IPS-11a (cell line): ENCODE results near the gene GLIS1.

Experiments used
- H3K4me3 ChIP-seq: one replicate; pipeline ENCODE4 v1.5.1; 2013; ENCODE audit warnings: low read depth, low read length, control low read depth

Gene GLIS1

GRCh38 chr1:53541263-53541625 lies 197.7 kb downstream of the GLIS1 start:
- no peak overlapping the region for H3K4me3 ChIP-seq

- no peak overlapping the region for H3K4me3 ChIP-seq
Measured at GRCh38 chr1:53540604-53541262, 198.2 kb downstream of the GLIS1 start.

- H3K4me3 ChIP-seq, result no peak overlapping the region
Measured at GRCh38 chr1:53539711-53540603, 199.0 kb downstream of the GLIS1 start.

DNA sequence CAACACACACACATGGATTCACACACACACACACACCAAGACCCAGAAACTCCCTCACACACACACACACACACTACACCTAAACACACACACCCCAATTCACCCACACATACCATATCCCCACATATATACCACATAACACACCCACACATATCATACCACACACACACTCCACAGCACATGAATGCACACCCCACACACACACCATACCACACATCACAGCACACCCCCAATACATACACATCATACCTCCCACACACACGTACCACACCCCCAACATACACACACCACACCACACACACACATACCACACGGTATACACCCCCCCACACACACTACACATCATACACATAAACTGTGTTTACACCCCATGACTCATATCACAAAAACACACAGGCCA lies 199.7 kb downstream of the GLIS1 start:
- H3K4me3 ChIP-seq, result no peak overlapping the region

- H3K4me3 ChIP-seq, result no peak overlapping the region
Measured at GRCh38 chr1:53536606-53537005, 202.4 kb downstream of the GLIS1 start.

DNA sequence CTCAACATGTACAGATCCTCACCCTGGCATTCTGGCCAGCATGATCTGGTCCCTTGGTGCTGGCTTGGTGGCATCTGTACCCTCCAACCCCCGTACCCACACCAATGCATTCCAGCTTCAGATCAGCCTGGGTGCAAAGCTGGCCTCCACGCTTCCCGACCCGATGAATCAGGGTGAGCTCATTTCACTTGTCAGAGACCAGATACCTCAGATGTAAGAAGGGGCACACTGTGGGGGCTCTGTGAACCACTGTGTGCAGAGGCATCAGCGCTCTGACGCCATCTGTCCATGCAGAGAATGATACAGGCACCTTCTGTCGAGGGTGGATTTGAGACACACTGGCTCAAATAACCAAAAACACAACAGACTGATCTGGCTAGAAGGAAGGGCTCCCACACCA lies 203.1 kb downstream of the GLIS1 start:
- H3K4me3 ChIP-seq, result no peak overlapping the region

DNA sequence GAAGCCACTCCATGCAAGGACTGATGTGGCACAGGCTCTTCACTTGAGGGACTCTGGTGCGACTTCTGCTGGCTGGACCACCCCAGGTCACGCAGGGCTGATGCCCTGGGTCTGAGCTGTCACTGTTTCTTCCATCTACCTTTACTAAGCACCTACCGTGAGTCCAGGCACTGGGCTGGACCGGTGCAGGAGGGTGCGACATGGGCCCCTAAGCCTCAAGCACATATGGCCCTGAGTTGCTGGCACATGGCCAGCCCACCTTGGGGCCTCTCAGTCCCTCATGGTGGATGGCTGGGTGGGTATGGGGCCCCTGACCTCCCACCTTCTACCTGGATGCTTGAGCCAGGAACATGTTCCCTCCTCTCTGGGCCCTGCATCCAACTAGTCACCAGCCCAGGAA lies 203.7 kb downstream of the GLIS1 start:
- H3K4me3 ChIP-seq, result no peak overlapping the region

DNA sequence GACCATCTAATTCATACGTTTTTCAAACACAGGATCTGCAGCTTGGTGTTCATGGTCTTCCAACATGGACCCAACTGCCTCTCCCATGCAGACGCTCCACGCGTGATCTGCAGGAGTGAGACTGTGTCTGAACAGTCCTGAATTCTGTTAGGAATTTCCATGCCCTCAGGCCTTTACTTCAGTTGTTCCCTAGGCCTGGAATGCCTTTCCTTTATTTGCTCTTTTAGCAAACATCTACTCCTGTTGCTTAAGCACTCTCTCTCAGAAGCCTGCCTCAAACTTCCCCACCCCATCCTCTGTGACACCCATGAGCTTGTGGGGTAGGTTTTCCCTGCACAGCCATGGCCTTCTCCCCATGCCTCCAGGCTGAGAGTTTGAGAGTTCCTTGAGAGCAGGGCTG lies 206.1 kb downstream of the GLIS1 start:
- H3K4me3 ChIP-seq, result no peak overlapping the region

DNA sequence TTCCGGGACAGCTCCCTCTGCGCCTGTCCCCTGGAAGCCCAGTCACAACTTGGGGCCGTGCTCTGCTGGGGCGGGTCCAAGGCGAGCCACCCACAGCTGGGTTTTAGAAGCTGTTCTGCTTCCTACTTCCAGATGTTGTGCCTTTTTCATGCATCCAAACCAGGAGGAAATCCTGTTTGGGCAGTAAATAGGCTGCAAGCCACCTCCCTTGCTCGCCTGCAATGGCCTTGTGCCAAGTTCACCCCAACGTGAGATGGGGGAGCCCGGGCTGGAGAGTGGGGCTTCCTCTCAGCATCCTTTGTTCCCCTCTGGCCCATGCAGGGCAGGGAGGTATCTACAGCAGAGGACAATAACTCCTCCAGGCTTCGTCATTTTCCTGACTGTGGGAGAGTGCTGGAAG lies 206.6 kb downstream of the GLIS1 start:
- H3K4me3 ChIP-seq, result no peak overlapping the region

GRCh38 chr1:53530550-53530949 lies 208.4 kb downstream of the GLIS1 start:
- H3K4me3 ChIP-seq, result no peak overlapping the region

GRCh38 chr1:53529555-53529954 lies 209.4 kb downstream of the GLIS1 start:
- H3K4me3 ChIP-seq, result no peak overlapping the region

DNA sequence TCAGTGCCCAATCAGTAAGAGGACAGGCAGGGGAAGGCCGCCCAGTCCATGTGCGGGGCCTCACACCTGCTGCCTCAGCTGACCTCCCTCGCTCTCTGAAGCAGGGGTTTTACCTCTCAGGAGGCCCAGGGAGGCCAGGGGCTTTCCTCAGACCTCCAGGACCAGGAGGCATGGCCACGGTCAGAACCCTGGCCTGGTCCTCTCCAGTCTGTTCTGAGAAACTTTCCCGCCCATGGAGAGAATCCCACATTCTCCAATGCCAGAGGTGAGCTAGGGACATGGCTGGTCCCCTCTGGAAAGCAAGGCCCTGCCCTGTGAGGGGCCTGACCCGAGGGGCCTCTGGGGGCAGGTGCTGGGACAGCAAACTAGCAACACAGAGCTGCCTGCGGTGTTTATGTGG lies 211.6 kb downstream of the GLIS1 start:
- no peak overlapping the region for H3K4me3 ChIP-seq

DNA sequence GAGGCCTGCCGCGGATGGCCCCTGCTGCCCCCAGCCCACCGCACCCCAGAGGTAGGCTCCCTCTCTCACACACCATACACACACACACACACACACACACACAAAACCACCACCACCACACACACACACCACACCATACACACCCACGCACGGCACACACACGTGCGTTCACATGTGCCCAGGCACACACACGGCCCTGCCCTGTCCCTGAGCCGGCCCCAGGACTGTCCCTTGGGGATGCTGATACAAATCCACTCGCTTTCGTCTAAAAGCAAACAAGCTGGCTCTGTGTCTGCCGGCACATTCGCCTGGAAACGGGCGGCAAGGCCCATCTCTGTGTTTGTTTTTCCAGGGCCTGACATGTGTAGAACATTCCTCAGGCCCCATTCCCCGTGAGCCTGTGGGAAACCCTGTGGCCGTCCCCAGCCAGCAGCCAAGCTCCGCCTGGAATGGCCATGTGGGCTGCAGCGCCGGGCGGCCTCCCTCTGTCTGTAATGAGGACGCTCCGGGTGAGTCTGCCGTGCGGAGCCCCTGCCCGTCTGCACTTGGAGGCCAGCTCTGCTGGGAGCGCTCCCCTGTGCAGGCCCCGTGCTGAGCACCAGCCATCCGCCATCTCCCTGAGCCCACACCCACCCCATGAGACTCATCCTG lies 212.4 kb downstream of the GLIS1 start:
- H3K4me3 ChIP-seq, result no peak overlapping the region

DNA sequence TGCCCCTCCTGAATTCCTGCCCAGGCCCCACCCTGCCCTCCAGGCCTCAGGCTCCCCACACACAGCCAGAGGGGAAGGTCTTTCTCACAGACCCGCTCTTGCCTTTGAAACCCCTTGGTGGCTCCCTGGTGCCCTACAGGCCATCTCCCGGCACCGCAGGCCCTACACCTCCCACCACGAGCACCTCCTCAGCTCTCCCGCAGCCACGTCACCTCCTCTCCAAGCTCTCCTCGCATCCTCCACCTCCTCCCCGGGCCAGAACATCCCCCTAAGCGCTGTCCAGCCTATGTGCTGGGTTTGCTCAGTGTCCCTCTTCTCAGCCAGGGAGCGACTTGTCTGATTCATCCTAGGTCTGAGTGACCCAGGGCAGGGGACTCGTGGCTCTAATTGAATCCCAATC lies 213.4 kb downstream of the GLIS1 start:
- H3K4me3 ChIP-seq, result no peak overlapping the region

GRCh38 chr1:53524428-53525375 lies 214.3 kb downstream of the GLIS1 start:
- no peak overlapping the region for H3K4me3 ChIP-seq

DNA sequence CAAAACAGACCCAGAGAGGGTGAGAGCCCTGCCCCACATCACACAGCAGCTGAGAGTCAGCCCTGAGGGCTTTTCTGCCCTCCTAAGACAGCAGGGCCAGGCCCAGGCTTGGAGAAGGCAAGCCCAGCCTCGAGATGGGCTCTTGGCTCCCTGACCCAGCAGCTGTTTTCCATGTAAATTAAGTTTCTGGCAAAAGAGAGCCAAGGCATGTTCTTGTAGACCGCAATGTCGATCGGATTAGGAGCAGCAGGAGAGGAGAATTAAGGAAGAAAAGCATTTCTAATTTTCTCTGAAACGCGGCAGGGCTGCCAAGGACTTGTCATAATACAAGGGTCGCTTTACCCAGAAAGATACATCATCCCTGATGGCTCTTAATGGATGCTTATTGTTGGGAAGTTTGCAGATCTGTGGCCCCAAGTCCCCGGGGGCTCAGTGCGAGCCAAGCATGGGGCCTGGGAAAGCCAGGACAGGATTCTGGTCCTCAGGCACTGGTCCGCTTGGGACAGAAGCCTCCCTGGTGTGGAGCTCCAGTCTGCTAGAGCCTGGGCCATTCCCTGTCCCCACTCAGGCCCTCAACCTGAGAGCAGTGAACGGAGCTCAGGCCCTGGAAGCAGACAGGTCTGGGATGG lies 216.9 kb downstream of the GLIS1 start:
- no peak overlapping the region for H3K4me3 ChIP-seq

DNA sequence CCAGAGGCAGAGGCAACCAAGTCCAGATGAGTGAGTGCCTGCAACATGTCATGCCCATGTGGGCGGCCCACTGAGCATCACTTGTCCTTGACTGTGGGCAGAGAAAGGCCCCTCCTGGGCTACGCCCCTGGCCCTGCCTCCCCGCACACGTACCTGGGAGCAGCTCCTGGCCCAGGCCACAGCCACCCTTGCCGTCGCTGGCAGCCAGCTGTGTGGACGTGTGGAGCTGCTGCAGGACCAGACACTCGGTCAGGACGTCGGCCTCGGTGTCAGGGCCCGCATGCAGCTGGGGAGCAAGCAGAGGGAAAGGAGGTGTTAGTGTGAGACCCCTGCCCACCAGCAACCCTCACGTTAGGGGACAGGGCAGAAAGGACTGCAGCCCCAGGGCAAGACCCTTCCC lies 218.5 kb downstream of the GLIS1 start:
- H3K4me3 ChIP-seq, result no peak overlapping the region

DNA sequence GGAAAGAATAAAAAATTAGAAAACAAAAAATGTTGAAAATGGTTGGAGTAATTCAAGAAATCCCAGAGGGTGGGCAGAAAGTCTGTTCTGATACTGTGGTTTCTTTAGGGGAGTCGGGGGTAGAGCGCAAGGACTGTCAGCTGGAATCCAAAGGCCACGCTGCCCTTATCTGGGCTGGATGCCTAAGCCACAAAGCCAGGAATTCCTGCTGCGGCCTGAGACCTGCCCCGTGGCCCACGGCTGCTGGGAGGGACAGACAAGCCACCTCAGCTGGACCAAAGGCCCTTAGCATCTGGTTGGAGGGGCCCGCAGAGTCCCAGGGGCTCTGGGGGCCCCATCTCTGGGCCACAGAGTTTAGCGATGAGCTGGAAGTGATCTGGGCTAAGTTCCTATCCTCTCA lies 219.5 kb downstream of the GLIS1 start:
- no peak overlapping the region for H3K4me3 ChIP-seq

GRCh38 chr1:53518775-53519174 lies 220.2 kb downstream of the GLIS1 start:
- H3K4me3 ChIP-seq, result no peak overlapping the region

GRCh38 chr1:53517821-53518352 lies 221.1 kb downstream of the GLIS1 start:
- H3K4me3 ChIP-seq, result no peak overlapping the region
